ENCODE data around the gene FASTKD3.

The FASTKD3 gene

DNA sequence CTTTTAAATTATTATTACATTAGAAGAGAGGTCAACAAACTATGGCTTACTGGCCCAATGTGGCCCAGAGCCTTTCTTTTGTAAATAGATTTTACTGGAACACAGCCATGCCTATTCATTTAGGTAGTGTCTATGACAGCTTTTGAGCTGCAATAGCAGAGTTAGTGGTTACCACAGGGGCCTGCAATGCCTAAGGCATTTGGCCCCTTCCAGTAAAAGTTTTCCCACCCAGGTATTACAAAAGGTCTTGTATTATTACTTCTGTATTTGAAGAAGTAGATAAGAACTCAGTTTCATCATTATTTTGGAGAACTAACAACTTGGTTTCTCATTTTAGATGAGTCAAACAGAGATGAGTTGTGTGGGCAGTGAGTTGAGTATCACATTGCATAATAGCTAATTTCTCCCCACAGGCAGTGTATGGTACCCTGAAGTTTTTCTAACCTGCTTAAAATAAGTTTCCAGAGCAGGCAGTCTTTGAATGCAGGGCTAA, 9.6 kb upstream of the FASTKD3 start:
- ATAC-seq, result peak; percentile 68 to 76

- ATAC-seq, result no peak
Measured at GRCh38 chr5:7877851-7878250, 9.0 kb upstream of the FASTKD3 start.

DNA sequence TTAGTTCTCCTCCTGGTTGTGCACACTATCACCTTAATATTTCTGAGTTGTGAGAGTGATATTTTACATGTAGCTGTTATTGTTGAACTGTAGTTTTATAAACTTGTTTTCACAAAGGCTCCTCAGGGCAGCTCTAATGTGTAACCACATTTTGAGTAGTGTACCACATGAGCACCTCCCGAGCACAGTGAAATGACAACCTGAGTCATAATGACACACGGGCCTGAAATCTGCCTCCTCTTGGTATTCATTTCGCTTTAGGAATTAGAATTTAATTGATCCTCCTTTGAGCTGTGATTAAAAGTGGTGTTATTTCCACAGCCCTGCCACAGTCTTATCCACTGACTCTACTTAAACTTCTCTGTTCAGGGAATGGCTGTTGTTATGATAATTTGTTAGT, 8.0 kb upstream of the FASTKD3 start:
- ATAC-seq, result peak; percentile 82 to 83

- ATAC-seq, result no peak
Measured at GRCh38 chr5:7875151-7875550, 6.3 kb upstream of the FASTKD3 start.

GRCh38 chr5:7874639-7875038, 5.8 kb upstream of the FASTKD3 start:
- no peak for ATAC-seq

GRCh38 chr5:7873216-7873615, 4.4 kb upstream of the FASTKD3 start:
- peak in 1 of 2 donors; percentile 4 for ATAC-seq

- ATAC-seq, result no peak
Measured at GRCh38 chr5:7872517-7873130, 3.8 kb upstream of the FASTKD3 start.

GRCh38 chr5:7871653-7872052, 2.8 kb upstream of the FASTKD3 start:
- ATAC-seq, result peak in 1 of 2 donors; percentile 7

GRCh38 chr5:7869474-7870136, 774 bp upstream of the FASTKD3 start:
- peak; percentile 9 to 27 for ATAC-seq

GRCh38 chr5:7868427-7868772, 431 bp downstream of the FASTKD3 start:
- ATAC-seq, result no peak

- ATAC-seq, result no peak
Measured at GRCh38 chr5:7867260-7867659, 1.6 kb downstream of the FASTKD3 start.

DNA sequence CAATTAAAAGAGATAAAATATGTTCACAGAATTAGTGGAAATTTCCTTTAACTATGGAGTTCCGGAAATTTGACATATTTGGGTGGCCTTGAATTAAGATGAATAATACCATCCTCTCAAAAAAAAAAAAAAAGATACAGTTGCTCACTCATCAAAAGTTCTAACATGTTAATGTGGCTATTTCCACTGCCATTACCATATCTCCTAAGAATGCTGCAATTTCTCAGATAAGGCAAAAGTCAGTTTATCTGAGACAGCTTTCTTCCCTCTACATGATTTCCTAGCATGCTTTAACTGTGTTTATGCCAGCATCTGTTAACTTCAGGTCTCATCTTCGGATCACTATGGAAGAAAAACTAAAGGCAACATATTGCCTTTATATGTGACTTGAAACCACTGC, 2.6 kb downstream of the FASTKD3 start:
- no peak for ATAC-seq

- peak; percentile 86 to 93 for ATAC-seq
Measured at GRCh38 chr5:7857926-7858632, 10.8 kb downstream of the FASTKD3 start.

- no peak for ATAC-seq
Measured at GRCh38 chr5:7857361-7857760, 11.5 kb downstream of the FASTKD3 start.

- no peak for ATAC-seq
Measured at GRCh38 chr5:7856855-7857254, 12.0 kb downstream of the FASTKD3 start.

DNA sequence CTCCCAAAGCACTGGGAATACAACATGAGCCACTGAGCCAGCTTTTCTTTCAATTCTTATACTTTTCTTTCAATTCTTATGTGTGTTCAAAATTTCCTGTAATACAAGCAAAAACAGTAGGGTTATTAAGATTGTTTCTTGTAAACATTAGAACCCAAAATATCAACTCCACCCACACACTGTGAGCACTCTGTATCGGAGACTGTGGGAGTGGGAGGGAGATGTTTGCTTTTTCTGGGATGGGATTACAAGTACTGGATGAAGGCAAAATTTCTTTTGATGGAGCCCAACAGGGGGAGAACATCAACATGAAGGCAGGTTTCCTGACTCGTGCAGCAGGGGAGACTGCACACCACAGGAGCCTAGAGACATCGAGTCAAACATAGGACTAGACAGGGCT, 13.2 kb downstream of the FASTKD3 start:
- no peak for ATAC-seq

DNA sequence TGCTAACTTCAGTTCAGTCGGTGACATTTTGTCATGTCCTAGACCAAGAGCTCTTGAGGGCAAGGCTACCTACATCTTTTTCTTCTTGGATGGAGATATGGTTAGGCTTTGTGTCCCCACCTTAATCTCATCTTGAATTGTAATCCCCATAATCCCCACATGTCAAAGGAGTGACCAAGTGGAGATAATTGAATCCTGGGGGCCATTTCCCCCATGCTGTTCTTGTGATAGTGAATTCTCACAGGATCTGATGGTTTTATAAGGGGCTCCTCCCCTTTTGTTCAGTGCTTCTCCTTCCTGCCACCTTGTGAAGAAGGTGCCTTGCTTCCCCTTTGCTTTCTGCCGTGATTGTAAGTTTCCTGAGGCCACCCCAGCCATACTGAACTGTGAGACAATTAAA, 15.8 kb downstream of the FASTKD3 start:
- no peak for ATAC-seq

DNA sequence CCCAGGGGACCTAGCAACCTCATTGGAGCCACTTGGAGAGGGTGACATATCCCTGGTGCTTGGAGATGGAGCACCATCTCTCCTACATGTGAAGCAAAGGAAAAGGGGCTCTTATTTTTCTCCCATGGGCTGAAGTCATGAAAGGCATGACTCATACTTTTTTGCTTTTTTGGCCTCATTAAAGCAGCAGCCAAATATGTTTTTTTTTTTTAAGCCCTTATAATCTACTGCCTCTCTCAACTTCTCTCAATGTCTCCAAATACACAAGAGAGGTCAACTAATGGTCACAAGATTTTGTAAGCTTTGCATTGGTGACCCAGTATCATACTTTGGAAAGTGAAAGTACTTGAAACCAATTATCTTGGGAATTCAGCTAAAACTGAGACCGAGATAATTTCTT, 16.3 kb downstream of the FASTKD3 start:
- no peak for ATAC-seq

DNA sequence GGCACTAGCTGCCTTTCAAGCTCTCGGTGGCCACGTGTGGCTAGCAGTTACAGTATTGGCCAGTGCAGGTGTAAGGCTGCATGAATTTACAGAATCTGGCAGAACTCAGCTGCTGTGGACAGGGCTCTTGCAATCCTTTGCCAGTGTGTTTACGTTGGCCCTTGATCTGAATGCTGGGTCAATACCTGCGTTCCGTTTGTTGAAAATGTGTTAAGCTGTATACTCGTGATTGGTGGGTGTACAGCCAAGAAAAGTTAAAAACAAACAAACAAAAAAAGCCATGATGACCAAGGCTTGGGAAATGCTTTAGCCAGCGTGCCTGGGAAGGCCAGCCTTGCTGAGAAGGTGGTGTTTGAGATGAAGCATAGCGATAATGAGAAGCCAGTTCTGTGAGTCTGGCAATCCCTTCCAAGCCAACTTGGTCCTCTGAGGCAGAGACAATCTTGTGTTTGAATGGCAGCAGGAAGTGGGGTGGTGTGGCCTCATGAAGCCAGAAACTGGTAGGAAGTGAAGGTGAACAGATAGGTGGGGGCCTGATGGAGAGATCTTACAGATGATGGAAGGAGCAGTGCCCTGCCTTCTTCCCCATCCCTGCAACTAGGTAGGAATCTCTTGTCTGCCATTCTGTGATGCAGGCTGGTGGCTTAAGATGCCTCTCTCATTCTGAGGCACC, 17.1 kb downstream of the FASTKD3 start:
- ATAC-seq, result no peak

GRCh38 chr5:7851240-7851592, 17.6 kb downstream of the FASTKD3 start:
- peak in 1 of 2 donors; percentile 14 for ATAC-seq

- ATAC-seq, result peak; percentile 19 to 27
Measured at GRCh38 chr5:7850395-7851239, 18.2 kb downstream of the FASTKD3 start, which contains the start of gene CFAP90. CFAP90 (minus strand) TSS chr5:7851133; CDS start chr5:7851021, 112 bp downstream.

- ATAC-seq, result peak; percentile 11 to 19
Measured at GRCh38 chr5:7849681-7850394, 19.0 kb downstream of the FASTKD3 start.
